Left ventricle myocardium inferior (tissue), 1 donor: Measurements from ENCODE around the gene ZNF180. TPM values are rescaled to one million over a fixed set of nuclear protein-coding genes. Genes with fewer than 3 reads are reported as not detected.

Experiments
- DNase-seq: peaks from one replicate; pipeline ENCODE4 v3.0.0-alpha.2; 2020
- H3K27ac ChIP-seq: fragments of 200-600 bp; replicated peaks from 2 replicates; pipeline ENCODE4 v1.8.0; 2021
- H3K27me3 ChIP-seq: fragments of 200-600 bp; 2 replicates; pipeline ENCODE4 v1.8.0; 2021; ENCODE audit warnings: low read depth
- H3K36me3 ChIP-seq: fragments of 200-600 bp; 2 replicates; pipeline ENCODE4 v1.8.0; 2021
- H3K4me1 ChIP-seq: fragments of 200-600 bp; 2 replicates; pipeline ENCODE4 v1.8.0; 2021
- H3K4me3 ChIP-seq: fragments of 200-600 bp; 2 replicates; pipeline ENCODE4 v1.8.0; 2021; ENCODE audit warnings: mild to moderate bottlenecking, moderate library complexity
- H3K9me3 ChIP-seq: fragments of 200-600 bp; replicated peaks from 2 replicates; pipeline ENCODE4 v1.8.0; 2021
- intact Hi-C: fragments of 100-400 bp; cut with micrococcal nuclease; formaldehyde crosslinking; loops from one replicate; pipeline ENCODE4 v1.11.0; 2022
- total RNA-seq: library from RNA; stranded (reverse); fragmentation: NEBNext Ultra II Directional; extraction: Animal tissue kit (Norgen Biotek cat#: 25700); gene quantifications from one replicate; pipeline ENCODE4 v1.2.1, GENCODE V29; 2021
- TF ChIP-seq, protein P1 (sequence below): fragments of 200-600 bp; IDR thresholded peaks from 2 replicates; pipeline ENCODE4 v1.8.0; 2021; ENCODE audit warnings: antibody characterized with exemption, mild to moderate bottlenecking, borderline replicate concordance
- donor health status: DM: no; HTN: yes; CAD: no; lungs with severe emphysema.

ZNF180 gene
- total RNA-seq, 1 donor from 2014 or later, result 4.8 TPM

GRCh38 chr19:44515907-44516306, 15.6 kb upstream of the ZNF180 start:
- Histone ChIP-seq H3K27ac (no peak overlapping the region), H3K36me3 (no peaks in the 10 kb centered on the region), H3K4me1 (no peaks in the 10 kb centered on the region), H3K27me3 (peaks cover 64% of the 10 kb centered on the region), H3K4me3 (no peak overlapping the region), H3K9me3 (no peaks in the 10 kb centered on the region)
- intact Hi-C loops, result no loop called here
- DNase-seq, result no peak
- TF ChIP-seq, protein P1, sequence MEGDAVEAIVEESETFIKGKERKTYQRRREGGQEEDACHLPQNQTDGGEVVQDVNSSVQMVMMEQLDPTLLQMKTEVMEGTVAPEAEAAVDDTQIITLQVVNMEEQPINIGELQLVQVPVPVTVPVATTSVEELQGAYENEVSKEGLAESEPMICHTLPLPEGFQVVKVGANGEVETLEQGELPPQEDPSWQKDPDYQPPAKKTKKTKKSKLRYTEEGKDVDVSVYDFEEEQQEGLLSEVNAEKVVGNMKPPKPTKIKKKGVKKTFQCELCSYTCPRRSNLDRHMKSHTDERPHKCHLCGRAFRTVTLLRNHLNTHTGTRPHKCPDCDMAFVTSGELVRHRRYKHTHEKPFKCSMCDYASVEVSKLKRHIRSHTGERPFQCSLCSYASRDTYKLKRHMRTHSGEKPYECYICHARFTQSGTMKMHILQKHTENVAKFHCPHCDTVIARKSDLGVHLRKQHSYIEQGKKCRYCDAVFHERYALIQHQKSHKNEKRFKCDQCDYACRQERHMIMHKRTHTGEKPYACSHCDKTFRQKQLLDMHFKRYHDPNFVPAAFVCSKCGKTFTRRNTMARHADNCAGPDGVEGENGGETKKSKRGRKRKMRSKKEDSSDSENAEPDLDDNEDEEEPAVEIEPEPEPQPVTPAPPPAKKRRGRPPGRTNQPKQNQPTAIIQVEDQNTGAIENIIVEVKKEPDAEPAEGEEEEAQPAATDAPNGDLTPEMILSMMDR, result no peak

DNA sequence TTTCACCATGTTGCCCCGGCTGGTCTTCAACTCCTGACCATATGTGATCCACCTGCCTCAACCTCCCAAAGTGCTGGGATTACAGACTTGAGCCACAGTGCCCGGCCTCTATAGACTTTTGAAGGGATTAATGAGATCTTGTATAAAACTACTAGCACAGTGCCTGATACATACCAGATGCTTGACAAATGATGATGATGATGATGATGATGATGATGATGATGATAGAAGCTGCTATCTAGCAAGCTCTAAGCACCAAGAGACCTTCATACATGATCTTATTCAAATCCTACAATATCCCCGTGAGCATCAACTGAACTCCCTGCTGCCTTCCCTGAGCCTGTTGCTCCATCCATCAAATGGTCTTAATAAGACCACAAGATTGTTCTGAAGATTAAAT, 14.7 kb upstream of the ZNF180 start:
- no peak for DNase-seq
- TF ChIP-seq, protein P1, result no peak
- Histone ChIP-seq H3K27ac (no peak overlapping the region), H3K4me3 (no peak overlapping the region), H3K36me3 (no peaks in the 10 kb centered on the region), H3K9me3 (no peaks in the 10 kb centered on the region), H3K27me3 (peaks cover 64% of the 10 kb centered on the region), H3K4me1 (no peaks in the 10 kb centered on the region)
- intact Hi-C loops, result no loop called here

DNA sequence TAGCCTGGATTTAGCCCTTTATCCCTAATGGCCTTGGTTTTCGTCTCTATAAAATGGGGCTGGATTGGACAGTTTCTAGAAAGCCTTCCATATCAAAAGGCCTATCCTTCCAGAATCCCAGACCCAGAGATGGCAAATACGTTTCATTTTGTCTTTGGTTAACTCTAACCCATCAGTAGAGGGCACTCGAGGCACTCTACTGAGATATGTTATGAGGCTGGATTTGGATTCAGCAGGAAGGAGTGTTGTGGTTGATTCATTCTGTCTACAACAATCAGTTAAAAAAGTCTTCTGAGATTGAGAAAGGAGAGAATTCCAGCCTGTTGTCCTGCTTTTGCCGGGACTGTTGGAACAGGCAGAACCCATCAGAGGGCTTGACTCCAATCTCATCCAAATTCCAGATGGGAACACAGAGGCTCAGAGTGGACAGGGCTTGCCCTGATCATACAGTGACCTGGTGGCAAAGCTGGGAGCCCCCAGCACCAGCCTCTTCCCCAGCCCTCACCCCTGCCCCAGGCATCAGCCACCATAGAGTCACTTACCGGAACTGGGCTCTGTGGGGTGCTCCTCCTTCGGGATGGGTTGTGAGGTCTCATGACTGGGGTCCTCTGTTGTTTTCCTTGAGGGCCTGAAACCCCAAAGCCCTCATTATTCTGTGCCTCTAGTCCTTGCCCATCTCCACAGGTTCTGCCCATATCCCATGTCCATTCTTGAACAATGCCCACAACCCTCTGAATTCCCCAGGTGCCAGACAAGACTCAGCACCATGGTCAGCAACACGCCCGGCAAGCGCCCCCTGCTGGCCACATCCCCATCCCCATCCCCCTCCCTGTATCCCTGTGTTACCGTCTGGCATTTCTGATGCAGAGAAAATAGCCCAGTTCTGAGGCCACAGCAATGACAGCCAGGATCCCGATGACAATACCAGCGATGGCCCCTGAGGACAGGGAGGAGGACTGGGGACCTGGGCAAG, 12.3 kb upstream of the ZNF180 start:
- Histone ChIP-seq H3K36me3 (no peaks in the 10 kb centered on the region), H3K27me3 (peaks cover 82% of the 10 kb centered on the region), H3K4me3 (no peak overlapping the region), H3K9me3 (no peaks in the 10 kb centered on the region), H3K4me1 (no peaks in the 10 kb centered on the region), H3K27ac (no peak overlapping the region)
- DNase-seq, result no peak
- intact Hi-C loops, result no loop called here
- TF ChIP-seq, protein P1, result peak; percentile 31

DNA sequence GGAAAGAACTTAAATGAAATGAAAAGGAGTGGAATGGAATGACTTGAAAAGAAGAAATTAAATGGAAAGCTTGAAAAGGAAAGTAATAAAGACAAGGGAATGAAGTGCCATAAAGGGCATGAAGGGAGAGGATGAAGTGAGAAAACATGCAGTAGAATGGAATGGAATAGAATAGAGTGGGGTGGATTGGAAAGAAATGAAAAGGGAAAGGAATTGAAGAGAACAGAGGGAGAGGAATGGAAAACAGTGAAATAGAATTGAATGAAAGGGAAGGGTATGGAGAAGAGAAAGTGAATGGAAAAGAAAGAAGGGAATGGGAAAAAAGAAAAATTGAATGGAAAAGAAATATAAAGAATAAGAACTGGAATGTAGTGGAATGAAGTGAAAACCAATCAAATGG, 9.2 kb upstream of the ZNF180 start:
- intact Hi-C loops, result no loop called here
- TF ChIP-seq, protein P1, result no peak
- no peaks in the 10 kb centered on the region for H3K36me3 ChIP-seq
- H3K9me3 ChIP-seq, result no peaks in the 10 kb centered on the region
- H3K4me3 ChIP-seq, result no peak overlapping the region
- DNase-seq, result no peak
- H3K27ac ChIP-seq, result no peak overlapping the region
- H3K4me1 ChIP-seq, result no peaks in the 10 kb centered on the region
- peaks cover 85% of the 10 kb centered on the region for H3K27me3 ChIP-seq

- intact Hi-C loops, result no loop called here
- peak overlapping the region; percentile 95 for H3K27ac ChIP-seq
- no peak for DNase-seq
- H3K9me3 ChIP-seq, result peaks cover 47% of the 10 kb centered on the region
- H3K4me3 ChIP-seq, result peak overlapping the region; percentile 81
- H3K4me1 ChIP-seq, result peaks cover 26% of the 10 kb centered on the region
- peaks cover 43% of the 10 kb centered on the region for H3K36me3 ChIP-seq
- TF ChIP-seq, protein P1, result no peak
- H3K27me3 ChIP-seq, result no peaks in the 10 kb centered on the region
Observed at GRCh38 chr19:44499559-44499958, 763 bp downstream of the ZNF180 start.
